DMS53 treated with DMSO at 0.1 percent for 48 hours (cell line): Measurements from ENCODE around the gene PPP1R18.
A peak's percentile ranks its signal among the peaks of the same experiment; 100 is the strongest.
"Not testable (repeated sequence)": the region's sequence is repeated elsewhere in the genome, so short reads cannot be mapped to it uniquely, and the experiment has no call there.

Experiments used
- DNase-seq: peaks from one replicate; lab custom pipeline; 2025; ENCODE audit not compliant: unreplicated experiment; lab: John Stamatoyannopoulos, UW

PPP1R18 gene

GRCh38 chr6:30686009-30686907, at the start of gene PPP1R18:
PPP1R18 (minus strand) TSS chr6:30686645; CDS start chr6:30686018, 627 bp downstream.
- DNase-seq: no peak

GRCh38 chr6:30735668-30736314, 49.3 kb upstream of the PPP1R18 start:
- no peak for DNase-seq

GRCh38 chr6:30732237-30732943, 45.9 kb upstream of the PPP1R18 start:
- DNase-seq: no peak

- DNase-seq: peak; percentile 92
Observed at GRCh38 chr6:30730601-30731435, 44.4 kb upstream of the PPP1R18 start.

GRCh38 chr6:30727920-30728553, 41.6 kb upstream of the PPP1R18 start:
- no peak for DNase-seq

- DNase-seq: no peak
Observed at GRCh38 chr6:30726506-30727413, 40.3 kb upstream of the PPP1R18 start.

GRCh38 chr6:30725713-30726505, 39.5 kb upstream of the PPP1R18 start:
- no peak for DNase-seq

- no peak for DNase-seq
Observed at GRCh38 chr6:30724906-30725667, 38.6 kb upstream of the PPP1R18 start.

- DNase-seq: not testable (repeated sequence)
Observed at GRCh38 chr6:30723843-30724741, 37.6 kb upstream of the PPP1R18 start.

GRCh38 chr6:30723159-30723842, 36.9 kb upstream of the PPP1R18 start:
- not testable (repeated sequence) for DNase-seq

GRCh38 chr6:30722280-30723112, 36.1 kb upstream of the PPP1R18 start:
- DNase-seq: peak; percentile 60

GRCh38 chr6:30722025-30722279, 35.5 kb upstream of the PPP1R18 start:
- DNase-seq: not testable (repeated sequence)

GRCh38 chr6:30721198-30722024, 35.0 kb upstream of the PPP1R18 start:
- DNase-seq: peak; percentile 76

- peak; percentile 49 for DNase-seq
Observed at GRCh38 chr6:30720738-30721197, 34.3 kb upstream of the PPP1R18 start.
